Omental fat pad (tissue), 4 donors: ENCODE results near the gene PICALM. TPM values are rescaled to one million over a fixed set of nuclear protein-coding genes. Genes with fewer than 3 reads are reported as not detected.
"Not testable (repeated sequence)": the region's sequence is repeated elsewhere in the genome, so short reads cannot be mapped to it uniquely, and the experiment has no call there.

Source experiments
- ATAC-seq: fragments of 150-250 bp; one replicate; pipeline ENCODE4 v1.9.1; 2016; ENCODE audit warnings: mild to moderate bottlenecking, moderate library complexity; ENCODE audit not compliant: low FRiP score
- DNase-seq: peaks from one replicate; pipeline ENCODE4 v3.0.0-alpha.2; 2019; ENCODE audit warnings: low spot score
- CTCF ChIP-seq, 3 donors: fragments of 450-650 bp; IDR thresholded peaks; one replicate each; pipeline ENCODE4 v1.5.1; 2016 to 2017; ENCODE audit warnings: antibody characterized with exemption in 3 of 3, mild to moderate bottlenecking in 3 of 3, moderate library complexity in 2 of 3
- total RNA-seq, 4 donors: library from RNA; depleted of rRNA; stranded (reverse); fragments of >200 nt; gene quantifications; one replicate each; pipeline ENCODE4 v1.1.0, GENCODE V29; 2016

Gene PICALM
- total RNA-seq, 4 donors from 2014 or later: 302 to 622 (median 395) TPM

- no peak for TF ChIP-seq CTCF (IDR thresholded peaks at IDR 0.05)
- no peak for ATAC-seq
- no peak for DNase-seq
Measured at GRCh38 chr11:86099874-86100273, 31.0 kb upstream of the PICALM start.

DNA sequence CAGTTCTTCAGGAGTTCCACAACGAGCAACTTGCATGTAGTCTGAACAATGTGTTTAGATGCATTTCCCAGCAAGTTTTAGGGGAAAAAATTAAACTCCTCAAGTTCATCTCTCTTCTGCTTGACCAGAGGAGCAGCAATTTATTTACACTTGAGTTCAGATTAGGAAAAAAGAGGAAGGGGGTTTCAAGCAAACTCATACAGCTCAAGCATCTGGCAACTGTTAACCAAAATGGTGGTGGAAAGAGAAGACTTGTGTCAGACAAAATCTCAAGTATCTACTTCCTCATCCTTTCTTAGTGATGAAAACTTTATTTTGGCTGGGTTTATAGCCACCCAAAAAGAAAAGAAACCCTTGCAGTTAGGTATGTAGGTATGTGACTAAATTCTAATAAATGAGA is 29.1 kb upstream of the PICALM start:
- no peak for TF ChIP-seq CTCF (IDR thresholded peaks at IDR 0.05)
- no peak for ATAC-seq
- DNase-seq: no peak

- ATAC-seq: no peak
- DNase-seq: no peak
- no peak for TF ChIP-seq CTCF (IDR thresholded peaks at IDR 0.05)
Measured at GRCh38 chr11:86091566-86091965, 22.7 kb upstream of the PICALM start.

GRCh38 chr11:86091086-86091485 is 22.2 kb upstream of the PICALM start:
- no peak for TF ChIP-seq CTCF (IDR thresholded peaks at IDR 0.05)
- DNase-seq: no peak
- no peak for ATAC-seq

DNA sequence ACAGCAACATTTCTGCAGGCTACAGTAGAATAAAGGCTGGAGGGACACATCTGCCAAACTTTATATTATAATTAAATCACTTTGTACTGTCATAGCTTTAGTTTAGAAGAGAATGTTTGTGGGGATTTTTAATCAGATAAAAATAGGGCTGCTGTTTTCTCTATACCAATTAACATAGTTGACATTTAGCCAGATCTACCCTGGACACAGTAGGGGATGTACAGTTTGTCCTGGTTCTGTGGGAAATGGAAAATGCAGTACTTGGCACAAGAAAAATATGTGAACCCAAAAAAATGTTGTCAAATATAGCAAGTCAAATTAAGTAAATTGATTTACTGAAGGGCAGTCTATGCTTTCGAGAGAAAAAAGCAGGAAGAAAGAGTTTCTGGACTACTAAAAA is 20.8 kb upstream of the PICALM start:
- no peak for ATAC-seq
- TF ChIP-seq CTCF (IDR thresholded peaks at IDR 0.05): no peak

DNA sequence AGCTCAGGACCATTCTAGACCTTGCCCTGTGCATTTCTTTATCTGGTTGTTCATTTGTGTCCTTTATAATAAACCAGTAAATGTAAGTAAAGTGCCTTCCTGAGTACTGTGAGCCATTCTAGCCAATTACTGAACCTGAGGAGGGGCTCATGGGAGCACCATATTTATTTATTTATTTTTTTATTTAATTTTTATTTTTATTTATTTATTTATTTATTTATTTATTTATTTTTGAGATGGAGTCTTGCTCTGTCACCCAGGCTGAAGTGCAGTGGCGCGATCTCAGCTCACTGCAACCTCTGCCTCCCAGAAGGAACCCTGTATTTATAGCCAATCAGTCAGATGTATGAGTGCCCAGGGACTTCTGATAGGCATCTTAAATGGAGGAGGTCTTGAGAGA is 18.8 kb upstream of the PICALM start:
- ATAC-seq, DNase-seq: not testable (repeated sequence)

More for the DNA sequence above, 20.8 kb upstream of the PICALM start:
- DNase-seq: no peak

- DNase-seq (no peak), ATAC-seq (no peak)
- no peak for TF ChIP-seq CTCF (IDR thresholded peaks at IDR 0.05)
Measured at GRCh38 chr11:86087256-86087655, 18.4 kb upstream of the PICALM start.

DNA sequence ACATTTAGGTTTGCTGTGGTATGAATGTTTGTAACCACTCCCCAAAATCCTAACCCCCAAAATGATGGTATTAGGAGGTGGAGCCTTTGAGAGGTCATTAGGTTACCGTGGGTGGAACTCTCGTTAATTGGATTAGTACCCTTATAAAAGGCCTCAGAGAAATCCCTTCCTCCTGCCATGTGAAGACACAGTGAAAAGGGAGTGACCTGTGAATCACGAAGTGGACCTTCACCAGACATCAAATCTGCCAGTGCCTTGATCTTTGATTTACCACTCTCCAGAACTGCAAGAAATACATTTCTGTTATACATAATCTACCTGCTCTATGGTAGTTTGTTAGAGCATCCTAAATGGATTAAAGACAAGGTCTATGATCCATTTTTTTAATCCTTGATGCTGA is 12.6 kb upstream of the PICALM start:
- ATAC-seq (no peak), DNase-seq (no peak)
- no peak for TF ChIP-seq CTCF (IDR thresholded peaks at IDR 0.05)
